ENCODE results near the gene SLC39A1.

Gene SLC39A1

GRCh38 chr1:153953859-153954365 is 9.4 kb downstream of the SLC39A1 start:
- DNase-seq, result no peak

GRCh38 chr1:153951801-153952200 is 11.5 kb downstream of the SLC39A1 start:
- DNase-seq, result no peak

GRCh38 chr1:153951183-153951582 is 12.2 kb downstream of the SLC39A1 start:
- DNase-seq, result no peak

GRCh38 chr1:153946622-153947241 is 16.6 kb downstream of the SLC39A1 start, which contains the start of gene DENND4B:
TSS of gene DENND4B (minus strand) at chr1:153946718. CDS start at chr1:153944374, 2,344 bp downstream.
- DNase-seq, result peak in 54 of 58 donors; percentile 24 to 83 (median 68)

- DNase-seq, result peak in 56 of 58 donors; percentile 9 to 83 (median 69)
These were observed 17.3 kb downstream of the SLC39A1 start for GRCh38 chr1:153945795-153946621.

GRCh38 chr1:153945131-153945794 is 18.1 kb downstream of the SLC39A1 start:
- DNase-seq, result peak in 10 of 58 donors; percentile 8 to 37 (median 19)

GRCh38 chr1:153944827-153945117 is 18.6 kb downstream of the SLC39A1 start:
- no peak for DNase-seq

GRCh38 chr1:153944005-153944826 is 19.1 kb downstream of the SLC39A1 start:
- DNase-seq, result no peak

GRCh38 chr1:153942766-153943549 is 20.4 kb downstream of the SLC39A1 start:
- DNase-seq, result no peak

- DNase-seq, result no peak
These were observed 21.3 kb downstream of the SLC39A1 start for GRCh38 chr1:153941826-153942725.

- DNase-seq, result no peak
These were observed 22.6 kb downstream of the SLC39A1 start for GRCh38 chr1:153940756-153941155.

GRCh38 chr1:153939476-153939875 is 23.9 kb downstream of the SLC39A1 start:
- DNase-seq, result no peak

GRCh38 chr1:153938996-153939395 is 24.3 kb downstream of the SLC39A1 start:
- DNase-seq, result no peak

- DNase-seq, result no peak
These were observed 26.0 kb downstream of the SLC39A1 start for GRCh38 chr1:153937331-153937730.

- DNase-seq, result no peak
These were observed 27.1 kb downstream of the SLC39A1 start for GRCh38 chr1:153936011-153936802.

GRCh38 chr1:153934746-153935145 is 28.6 kb downstream of the SLC39A1 start:
- no peak for DNase-seq

- no peak for DNase-seq
These were observed 29.4 kb downstream of the SLC39A1 start for GRCh38 chr1:153933955-153934354.

GRCh38 chr1:153933430-153933829 is 29.9 kb downstream of the SLC39A1 start:
- no peak for DNase-seq
